IPS-11a (cell line): ENCODE measurements around the gene TNP2.
"Not testable (repeated sequence)": the region's sequence is repeated elsewhere in the genome, so short reads cannot be mapped to it uniquely, and the experiment has no call there.

Experiments
- H3K4me3 ChIP-seq: one replicate; pipeline ENCODE4 v1.5.1; 2013; ENCODE audit warnings: low read depth, low read length, control low read depth

Gene TNP2

DNA sequence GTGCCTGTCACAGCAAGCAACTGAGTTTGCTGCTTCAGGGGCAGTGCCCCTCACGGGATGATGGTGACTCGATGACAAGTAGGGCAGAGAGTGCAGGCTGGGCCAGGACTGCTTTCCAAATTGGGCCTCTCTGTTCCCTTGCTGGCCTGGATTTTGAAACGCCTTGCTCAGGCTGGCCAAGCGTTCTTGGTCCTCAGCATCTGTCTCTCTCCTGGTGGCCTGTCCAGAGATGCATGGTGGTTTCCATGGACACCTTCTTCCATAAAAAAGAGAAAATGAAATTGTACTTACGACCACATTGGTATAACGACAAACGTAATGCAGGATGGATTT, 31.4 kb upstream of the TNP2 start:
- no peak overlapping the region for H3K4me3 ChIP-seq

GRCh38 chr16:11299865-11300559, 30.9 kb upstream of the TNP2 start:
- H3K4me3 ChIP-seq = no peak overlapping the region

GRCh38 chr16:11298950-11299547, 29.9 kb upstream of the TNP2 start:
- H3K4me3 ChIP-seq = not testable (repeated sequence)

DNA sequence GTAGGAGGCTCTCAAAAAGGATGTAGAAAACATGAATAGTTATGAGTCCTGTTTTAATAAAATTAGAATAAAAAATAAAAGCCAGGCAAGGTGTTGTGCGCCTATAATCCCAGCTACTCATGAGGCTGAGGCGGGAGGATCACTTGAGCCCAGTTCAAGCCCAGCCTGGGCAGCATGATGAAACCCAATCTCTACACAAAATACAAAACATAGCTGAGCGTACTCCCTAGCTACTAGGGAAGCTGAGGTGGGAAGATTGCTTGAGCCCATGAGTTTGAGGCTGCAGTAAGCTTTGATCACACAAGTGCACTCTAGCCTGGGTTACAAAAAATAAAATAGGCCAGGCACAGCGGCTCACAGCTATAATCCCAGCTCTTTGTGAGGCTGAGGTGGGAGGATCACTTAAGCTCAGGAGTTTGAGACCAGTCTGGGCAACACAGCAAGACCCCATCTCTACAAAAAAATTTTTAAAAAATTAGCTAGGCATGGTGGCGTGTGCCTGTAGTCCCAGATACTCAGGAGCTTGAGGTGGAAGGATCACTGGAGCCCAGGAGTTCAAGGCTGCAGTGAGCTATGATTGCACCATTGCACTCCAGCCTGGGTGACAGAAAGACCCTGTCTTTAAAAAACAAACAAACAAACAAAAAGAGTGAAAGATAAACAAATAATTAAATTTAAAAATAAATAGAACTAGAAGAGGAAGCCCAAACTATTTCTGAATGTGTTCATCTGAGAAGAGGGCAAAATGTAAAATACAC, 29.2 kb upstream of the TNP2 start:
- H3K4me3 ChIP-seq = no peak overlapping the region

GRCh38 chr16:11297492-11298142, 28.5 kb upstream of the TNP2 start:
- H3K4me3 ChIP-seq = no peak overlapping the region

GRCh38 chr16:11296706-11297491, 27.8 kb upstream of the TNP2 start:
- no peak overlapping the region for H3K4me3 ChIP-seq

DNA sequence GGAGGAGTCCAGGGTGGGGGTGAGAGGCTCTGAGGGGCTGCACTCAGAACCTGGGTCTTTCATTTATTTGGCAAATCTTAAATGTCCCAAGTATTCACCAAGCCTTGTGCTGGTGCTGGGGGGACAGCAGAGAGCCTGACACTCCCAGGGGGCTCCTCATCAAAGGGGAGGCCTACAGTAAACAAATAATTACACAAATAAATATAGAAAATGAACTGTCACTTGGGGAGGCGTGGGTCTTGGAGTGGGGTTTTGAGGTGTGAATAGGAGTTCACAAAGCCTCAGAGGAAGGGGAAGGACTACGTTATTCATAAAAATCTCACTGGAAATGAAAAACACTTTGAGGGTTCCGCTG, 27.2 kb upstream of the TNP2 start:
- H3K4me3 ChIP-seq = no peak overlapping the region

DNA sequence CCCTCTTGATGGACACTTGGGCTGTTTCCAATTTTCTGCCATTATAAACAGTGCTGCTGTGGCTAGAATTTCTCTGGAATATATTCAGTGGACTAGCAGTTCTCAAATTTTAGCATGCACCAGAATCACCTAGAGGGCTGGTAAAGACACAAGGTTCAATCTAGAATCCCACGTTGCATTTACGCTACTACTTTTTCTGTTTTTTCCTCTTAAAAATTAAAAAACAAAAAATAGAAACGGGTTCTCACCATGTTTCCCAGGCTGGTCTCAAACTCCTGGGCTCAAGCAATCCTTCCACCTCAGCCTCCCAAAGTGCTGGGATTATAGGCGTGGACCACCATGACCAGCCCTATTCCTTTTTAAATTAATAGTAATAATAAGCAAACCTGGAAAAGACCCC, 26.5 kb upstream of the TNP2 start:
- no peak overlapping the region for H3K4me3 ChIP-seq

DNA sequence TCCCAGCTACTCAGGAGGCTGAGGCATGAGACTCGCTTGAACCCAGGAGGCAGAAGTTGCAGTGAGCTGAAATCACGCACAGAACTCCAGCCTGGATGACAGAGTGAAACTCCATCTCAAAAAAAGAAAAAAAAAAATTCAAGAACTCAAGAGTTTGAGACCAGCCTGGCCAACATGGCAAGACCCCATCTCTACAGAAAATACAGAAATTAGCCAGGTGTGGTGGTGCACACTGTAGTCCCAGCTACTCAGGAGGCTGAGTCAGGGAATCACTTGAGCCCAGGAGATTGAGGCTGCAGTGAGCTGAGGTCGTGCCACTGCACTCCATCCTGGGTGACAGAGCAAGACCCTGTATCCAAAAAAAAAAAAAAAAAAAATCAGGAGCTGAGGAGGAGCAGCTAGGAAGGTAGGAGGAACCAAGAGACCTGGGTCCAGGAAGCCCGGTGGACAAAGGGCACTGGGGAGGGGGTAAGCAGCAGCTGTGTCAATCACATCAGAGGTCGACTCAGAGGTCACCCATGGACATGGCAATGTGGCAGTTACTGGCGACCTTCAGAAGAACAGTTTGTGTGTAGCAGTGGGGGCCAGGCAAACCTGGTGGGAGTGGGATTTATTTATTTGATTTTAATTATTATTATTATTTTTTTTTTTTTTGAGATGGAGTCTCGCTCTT, 23.1 kb upstream of the TNP2 start:
- no peak overlapping the region for H3K4me3 ChIP-seq

DNA sequence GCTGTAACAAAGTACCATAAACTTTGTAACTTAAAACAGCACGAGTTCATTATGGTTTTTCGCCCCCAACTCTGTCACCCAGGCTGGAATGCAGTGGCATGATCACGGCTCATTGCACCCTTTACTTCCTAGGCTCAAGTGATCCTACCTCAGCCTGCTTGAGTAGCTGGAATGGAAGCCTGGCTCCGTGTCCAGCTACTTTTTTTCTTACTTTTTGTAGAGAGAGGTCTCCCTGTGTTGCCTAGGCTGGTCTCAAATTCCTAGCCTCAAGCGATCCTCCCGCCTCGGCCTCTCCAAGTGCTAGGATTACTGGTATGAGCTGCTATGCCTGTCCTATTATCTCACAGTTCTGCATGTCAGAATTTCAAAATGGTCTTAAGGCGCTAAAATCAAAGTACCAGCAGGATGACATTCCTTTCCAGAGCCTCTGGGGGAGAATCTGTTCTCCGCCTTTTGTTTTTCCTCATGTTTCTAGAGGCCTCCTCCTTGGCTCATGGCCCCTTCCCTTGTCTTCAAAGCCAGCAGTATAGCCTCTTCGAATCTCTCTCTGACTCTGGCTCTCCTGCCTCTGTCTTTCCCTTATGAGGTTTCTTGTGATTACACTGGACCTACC, 22.1 kb upstream of the TNP2 start:
- H3K4me3 ChIP-seq = no peak overlapping the region

- no peak overlapping the region for H3K4me3 ChIP-seq
These were observed 21.2 kb upstream of the TNP2 start for GRCh38 chr16:11290102-11290893.

GRCh38 chr16:11289696-11290095, 20.6 kb upstream of the TNP2 start:
- H3K4me3 ChIP-seq = not testable (repeated sequence)

DNA sequence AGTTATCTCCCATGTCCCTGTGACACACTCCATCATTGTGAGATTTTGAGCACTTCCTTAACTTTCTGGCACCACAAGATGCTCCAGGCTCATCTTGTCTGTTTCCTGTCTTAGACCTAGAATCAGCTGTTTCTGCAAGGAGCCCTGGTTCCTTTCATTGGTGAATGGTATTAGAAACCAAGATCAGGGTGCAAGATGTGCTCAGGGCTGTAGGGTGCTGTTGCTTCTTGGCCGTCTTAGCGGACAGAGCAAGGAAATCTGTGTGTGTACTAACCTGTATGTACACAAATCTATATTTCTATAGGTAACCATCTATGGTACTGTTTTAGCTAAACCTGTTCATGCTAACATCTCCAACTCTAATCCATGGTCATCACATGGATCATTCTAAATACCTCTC, 20.1 kb upstream of the TNP2 start:
- H3K4me3 ChIP-seq = no peak overlapping the region

DNA sequence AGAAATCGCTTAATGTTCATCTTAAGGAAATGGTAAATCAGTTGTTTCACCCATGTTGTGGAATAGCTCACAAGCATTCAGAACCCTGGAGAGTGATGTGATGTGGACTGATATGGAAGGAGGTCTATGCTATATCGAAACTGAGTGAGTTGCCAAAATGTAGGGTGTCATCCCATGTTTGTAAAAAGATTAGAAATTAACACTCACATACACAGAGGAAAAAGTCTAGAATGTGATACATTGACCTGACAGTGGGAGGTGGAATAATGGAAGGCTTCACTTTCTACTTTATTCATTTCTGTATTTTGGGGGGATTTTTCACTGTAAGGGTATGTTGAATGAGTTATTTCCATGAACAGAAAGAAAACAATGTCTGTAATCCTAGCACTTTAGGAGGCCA, 16.7 kb upstream of the TNP2 start:
- H3K4me3 ChIP-seq = no peak overlapping the region

- no peak overlapping the region for H3K4me3 ChIP-seq
These were observed 14.7 kb upstream of the TNP2 start for GRCh38 chr16:11283820-11284248.

- no peak within 1 kb of the TSS for H3K4me3 ChIP-seq
These were observed 11.7 kb upstream of the TNP2 start, which contains the start of gene PRM1 for GRCh38 chr16:11280616-11281522. Gene PRM1, minus strand, starts transcription at chr16:11281330. Its CDS starts 92 bp downstream, at chr16:11281238.

GRCh38 chr16:11278681-11279628, 9.8 kb upstream of the TNP2 start:
- H3K4me3 ChIP-seq = no peak overlapping the region
